NT2/D1 (cell line): ENCODE measurements around the gene APOBEC3B.

Source experiments
- DNase-seq: peaks from one replicate; pipeline ENCODE4 v3.0.0-alpha.2; 2011; ENCODE audit warnings: low read depth, low spot score
- H3K27me3 ChIP-seq: 2 replicates; pipeline ENCODE4 v1.6.0; 2011; ENCODE audit warnings: mild to moderate bottlenecking; ENCODE audit not compliant: insufficient read length, insufficient read depth
- H3K36me3 ChIP-seq: 2 replicates; pipeline ENCODE4 v1.6.1; 2011; ENCODE audit warnings: mild to moderate bottlenecking, low read length, mixed read lengths; ENCODE audit not compliant: insufficient read depth, insufficient read length
- H3K4me1 ChIP-seq: 2 replicates; pipeline ENCODE4 v1.5.1; 2011; ENCODE audit not compliant: insufficient read depth, insufficient read length
- H3K4me3 ChIP-seq: 2 replicates; pipeline ENCODE4 v1.5.1; 2011; ENCODE audit warnings: low read depth; ENCODE audit not compliant: insufficient read length
- H3K9ac ChIP-seq: 2 replicates; pipeline ENCODE4 v1.6.0; 2011; ENCODE audit warnings: low read depth; ENCODE audit not compliant: insufficient read length
- H3K9me3 ChIP-seq: 2 replicates; pipeline ENCODE4 v1.5.1; 2011; ENCODE audit warnings: mild to moderate bottlenecking, low read length; ENCODE audit not compliant: insufficient read depth
- SUZ12 ChIP-seq: IDR thresholded peaks from 2 replicates; pipeline ENCODE4 v1.6.1; 2011; ENCODE audit not compliant: insufficient read length, insufficient read depth; ENCODE audit errors: extremely low read depth
- YY1 ChIP-seq: IDR thresholded peaks from 2 replicates; pipeline ENCODE4 v1.6.1; 2011; ENCODE audit not compliant: insufficient read length, insufficient read depth
- ZNF274 ChIP-seq: IDR thresholded peaks from 2 replicates; pipeline ENCODE4 v1.6.1; 2011; ENCODE audit warnings: mild to moderate bottlenecking, low read depth, low read length

The APOBEC3B gene

GRCh38 chr22:38981992-38982927 lies at the start of gene APOBEC3B:
APOBEC3B (plus strand) TSS chr22:38982347; CDS start chr22:38982454, 107 bp downstream.
- Histone ChIP-seq H3K27me3 (no peaks in the 10 kb centered on the region), H3K4me1 (no peaks in the 10 kb centered on the region), H3K36me3 (no peaks in the 10 kb centered on the region), H3K9ac (no peak within 1 kb of the TSS), H3K4me3 (no peak within 1 kb of the TSS), H3K9me3 (no peaks in the 10 kb centered on the region)
- no peak for TF ChIP-seq ZNF274
- no peak for TF ChIP-seq SUZ12
- no peak for TF ChIP-seq YY1
- DNase-seq, result no peak

GRCh38 chr22:38935023-38935422 lies 47.1 kb upstream of the APOBEC3B start:
- TF ChIP-seq ZNF274 (no peak), SUZ12 (no peak), YY1 (no peak)
- DNase-seq, result no peak
- Histone ChIP-seq H3K4me1 (no peaks in the 10 kb centered on the region), H3K27me3 (no peaks in the 10 kb centered on the region), H3K4me3 (no peak overlapping the region), H3K9me3 (no peaks in the 10 kb centered on the region), H3K36me3 (no peaks in the 10 kb centered on the region), H3K9ac (no peak overlapping the region)

- no peak for DNase-seq
- H3K36me3 ChIP-seq, result no peaks in the 10 kb centered on the region
- TF ChIP-seq YY1 (no peak), SUZ12 (no peak), ZNF274 (no peak)
- H3K27me3 ChIP-seq, result no peaks in the 10 kb centered on the region
- H3K4me1 ChIP-seq, result no peaks in the 10 kb centered on the region
- H3K9ac ChIP-seq, result no peak overlapping the region
- H3K4me3 ChIP-seq, result no peak overlapping the region
- no peaks in the 10 kb centered on the region for H3K9me3 ChIP-seq
Observed at GRCh38 chr22:38935616-38936015, 46.5 kb upstream of the APOBEC3B start.

GRCh38 chr22:38936562-38936961 lies 45.6 kb upstream of the APOBEC3B start:
- Histone ChIP-seq H3K9me3 (no peaks in the 10 kb centered on the region), H3K4me1 (no peaks in the 10 kb centered on the region), H3K4me3 (no peak overlapping the region), H3K27me3 (peaks cover 2% of the 10 kb centered on the region), H3K36me3 (no peaks in the 10 kb centered on the region), H3K9ac (no peak overlapping the region)
- TF ChIP-seq YY1 (no peak), ZNF274 (no peak), SUZ12 (no peak)
- DNase-seq, result no peak

GRCh38 chr22:38937036-38937435 lies 45.1 kb upstream of the APOBEC3B start:
- Histone ChIP-seq H3K27me3 (peaks cover 5% of the 10 kb centered on the region), H3K9me3 (no peaks in the 10 kb centered on the region), H3K4me1 (no peaks in the 10 kb centered on the region), H3K36me3 (no peaks in the 10 kb centered on the region), H3K9ac (no peak overlapping the region), H3K4me3 (no peak overlapping the region)
- no peak for DNase-seq
- TF ChIP-seq ZNF274 (no peak), SUZ12 (no peak), YY1 (no peak)

GRCh38 chr22:38937541-38937940 lies 44.6 kb upstream of the APOBEC3B start:
- TF ChIP-seq YY1, result no peak
- TF ChIP-seq ZNF274, result no peak
- TF ChIP-seq SUZ12, result no peak
- no peaks in the 10 kb centered on the region for H3K36me3 ChIP-seq
- no peaks in the 10 kb centered on the region for H3K9me3 ChIP-seq
- DNase-seq, result no peak
- H3K4me3 ChIP-seq, result no peak overlapping the region
- H3K9ac ChIP-seq, result no peak overlapping the region
- H3K4me1 ChIP-seq, result no peaks in the 10 kb centered on the region
- peaks cover 5% of the 10 kb centered on the region for H3K27me3 ChIP-seq

- Histone ChIP-seq H3K9me3 (no peaks in the 10 kb centered on the region), H3K4me1 (no peaks in the 10 kb centered on the region), H3K4me3 (no peak overlapping the region), H3K36me3 (no peaks in the 10 kb centered on the region), H3K9ac (no peak overlapping the region), H3K27me3 (peaks cover 10% of the 10 kb centered on the region)
- DNase-seq, result no peak
- no peak for TF ChIP-seq YY1
Observed at GRCh38 chr22:38938221-38938620, 43.9 kb upstream of the APOBEC3B start.
